NCI-H345 treated with DMSO at 0.1 percent for 48 hours (cell line): ENCODE measurements around the gene ARIH1.

ENCODE experiments used
- DNase-seq: peaks from one replicate; lab custom pipeline; 2025; ENCODE audit not compliant: unreplicated experiment; lab: John Stamatoyannopoulos, UW

The ARIH1 gene

GRCh38 chr15:72486144-72486543 is 12.0 kb downstream of the ARIH1 start:
- DNase-seq: no peak

GRCh38 chr15:72487070-72487797 is 13.1 kb downstream of the ARIH1 start:
- no peak for DNase-seq

DNA sequence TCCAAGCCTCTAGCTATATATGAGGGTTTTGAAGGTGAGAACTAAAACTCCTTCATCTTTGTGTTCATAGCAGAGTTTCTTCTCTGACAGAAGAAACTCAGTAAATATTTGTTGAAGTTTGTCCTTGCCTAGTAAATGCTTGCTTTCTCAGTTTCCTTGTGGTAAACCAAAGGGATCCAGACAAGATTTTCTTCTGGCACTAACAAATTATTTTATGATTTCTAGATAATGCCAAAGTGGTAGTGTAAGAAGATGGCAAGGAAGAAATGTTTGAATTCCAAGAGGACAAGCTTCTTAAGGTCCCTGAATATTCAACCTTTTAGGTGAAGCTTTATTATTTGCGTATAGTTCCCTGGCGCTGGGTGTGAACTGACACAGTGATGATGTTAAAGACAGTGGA is 14.4 kb downstream of the ARIH1 start:
- DNase-seq: no peak

DNA sequence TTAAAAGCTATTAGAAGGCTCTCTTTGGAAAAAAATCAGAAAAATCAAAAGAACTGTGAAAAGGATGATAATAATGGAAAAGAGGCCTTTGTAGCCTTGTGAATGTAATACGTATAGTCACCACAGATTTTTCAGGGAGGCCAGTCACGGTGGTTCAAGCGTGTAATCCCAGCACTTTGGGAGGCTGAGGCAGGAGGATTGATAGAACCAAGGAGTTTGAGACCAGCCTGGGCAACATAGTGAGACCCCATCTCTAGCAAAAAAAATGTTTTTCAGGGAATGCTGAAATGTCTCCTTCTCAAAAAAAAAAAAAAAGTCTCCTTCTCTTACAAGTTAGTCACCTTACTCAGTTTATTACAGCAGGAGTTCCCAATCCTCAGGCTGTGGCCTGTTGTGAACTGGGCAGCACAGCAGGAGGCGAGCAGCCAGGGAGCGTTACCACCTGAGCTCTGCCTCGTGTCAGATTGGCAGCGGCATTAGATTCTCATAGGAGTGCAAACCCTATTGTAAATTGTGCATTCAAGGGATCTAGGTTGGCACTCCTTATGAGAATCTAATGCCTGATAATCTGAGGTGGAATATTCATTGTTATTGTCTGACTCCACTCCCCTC is 15.9 kb downstream of the ARIH1 start:
- DNase-seq: no peak

DNA sequence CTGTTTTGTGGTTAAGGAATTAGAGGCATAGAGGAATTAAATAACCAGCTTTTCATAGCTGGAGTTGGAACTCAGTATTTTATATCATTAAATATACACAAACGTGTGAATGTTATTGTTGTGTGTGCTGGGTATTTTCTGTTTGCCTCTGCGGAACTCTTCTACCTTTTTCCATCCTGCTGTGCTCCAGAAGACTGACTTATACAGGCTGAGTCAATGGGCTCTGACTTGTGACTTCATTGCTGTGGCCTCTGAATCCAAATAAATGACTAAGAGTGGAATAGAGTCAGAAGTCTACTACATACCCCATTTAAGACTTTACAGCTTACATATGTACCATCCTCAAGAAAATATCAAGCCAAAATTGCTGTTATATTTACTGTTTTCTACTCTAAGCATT is 17.6 kb downstream of the ARIH1 start:
- no peak for DNase-seq

- no peak for DNase-seq
These were observed 18.6 kb downstream of the ARIH1 start for GRCh38 chr15:72492733-72493132.

GRCh38 chr15:72493220-72493619 is 19.1 kb downstream of the ARIH1 start:
- DNase-seq: no peak

DNA sequence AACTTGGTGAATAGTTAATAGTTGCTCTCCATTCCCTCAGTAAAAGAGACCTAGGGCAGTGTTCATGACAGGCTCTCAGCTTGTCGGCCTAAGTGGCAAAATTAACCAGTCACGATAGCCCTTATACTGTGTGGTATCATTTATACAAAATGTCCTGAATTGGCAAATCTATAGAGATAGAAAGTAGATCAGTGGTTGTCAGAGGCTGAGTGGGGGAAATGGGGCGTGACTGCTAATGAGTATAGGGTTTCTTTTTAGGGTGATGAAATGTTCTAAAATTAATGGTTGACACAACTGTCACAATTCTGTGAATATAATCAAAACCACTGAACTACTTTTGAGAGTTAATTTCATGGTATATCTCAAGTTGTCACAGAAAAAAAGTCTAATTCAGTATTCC is 20.9 kb downstream of the ARIH1 start:
- no peak for DNase-seq

- no peak for DNase-seq
These were observed 22.7 kb downstream of the ARIH1 start for GRCh38 chr15:72496783-72497182.

DNA sequence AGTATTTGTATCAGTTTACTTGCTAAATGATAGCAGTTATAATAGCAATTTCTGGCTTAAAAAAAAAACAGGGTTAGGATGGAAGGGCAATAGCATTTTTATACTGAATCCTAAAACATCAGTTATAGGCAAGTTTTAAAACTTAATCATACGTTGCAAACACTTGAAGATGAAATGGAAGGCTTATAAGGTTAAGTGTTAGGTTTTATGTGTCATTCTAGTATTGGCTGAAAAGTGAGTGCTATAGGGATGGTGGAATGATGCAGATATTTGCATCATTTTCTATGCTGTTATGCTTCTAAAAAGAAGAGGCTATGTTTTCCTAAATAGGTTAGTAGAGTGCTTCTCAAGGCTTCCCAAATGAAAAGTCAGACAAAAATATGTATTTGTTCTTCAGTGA is 23.3 kb downstream of the ARIH1 start:
- DNase-seq: no peak

DNA sequence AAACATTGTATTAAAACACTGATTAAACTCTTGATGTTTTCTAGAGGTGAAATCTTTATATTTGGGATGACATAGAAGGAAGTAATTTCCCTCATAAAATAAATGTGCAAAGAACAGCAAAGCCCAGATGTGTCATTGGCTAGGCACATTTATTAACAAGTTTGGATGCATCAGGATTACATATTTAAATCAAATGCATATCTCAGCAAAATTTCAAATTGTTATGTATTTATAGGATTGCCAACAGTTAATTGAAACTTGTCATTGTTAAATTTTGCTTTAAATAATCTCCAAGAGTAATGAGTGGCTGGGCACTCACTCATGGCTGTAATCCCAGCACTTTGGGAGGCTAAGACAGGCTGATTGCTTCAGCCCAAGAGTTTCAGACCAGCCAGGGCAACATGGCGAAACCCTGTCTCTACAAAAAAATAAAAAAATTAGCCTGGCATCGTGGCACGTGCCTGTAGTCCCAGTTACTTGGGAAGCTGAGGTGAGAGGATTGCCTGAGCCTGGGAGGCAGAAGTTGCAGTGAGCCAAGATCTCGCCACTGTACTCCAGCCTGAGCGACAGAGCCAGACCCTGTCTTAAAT is 28.2 kb downstream of the ARIH1 start:
- DNase-seq: no peak

- no peak for DNase-seq
These were observed 29.0 kb downstream of the ARIH1 start for GRCh38 chr15:72503147-72503546.

DNA sequence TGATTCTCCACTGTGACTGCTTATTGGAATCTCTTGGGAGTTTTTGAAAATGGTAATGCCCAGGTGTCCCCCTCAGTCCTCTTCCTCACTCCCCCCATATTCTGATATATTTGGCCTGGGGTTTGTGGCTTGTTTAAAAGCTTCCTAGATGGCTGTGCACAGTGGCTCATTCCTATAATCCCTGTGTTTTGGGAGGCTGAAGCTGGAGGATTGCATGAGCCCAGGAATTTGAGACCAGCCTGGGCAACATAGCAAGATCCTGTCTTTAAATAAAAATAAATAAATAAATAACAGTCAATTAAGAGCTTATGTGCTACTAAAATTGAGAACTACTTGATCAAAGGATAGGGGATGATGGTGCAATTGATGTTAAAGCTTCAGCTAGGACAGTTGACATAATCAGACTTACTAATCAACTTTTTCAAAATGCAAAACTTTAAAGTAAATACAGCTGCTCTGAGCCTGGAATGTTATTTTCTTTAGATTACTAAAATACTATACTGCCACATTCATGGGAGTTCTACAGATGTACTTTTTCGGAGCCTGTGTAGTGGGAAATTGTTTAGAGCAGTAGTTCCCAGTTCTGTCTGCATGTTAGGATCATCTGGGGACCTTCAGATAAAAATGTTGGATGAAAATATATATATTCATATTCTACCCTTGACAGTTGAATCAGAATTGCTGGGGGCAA is 33.4 kb downstream of the ARIH1 start:
- DNase-seq: no peak

- no peak for DNase-seq
These were observed 35.4 kb downstream of the ARIH1 start for GRCh38 chr15:72509484-72509883.

DNA sequence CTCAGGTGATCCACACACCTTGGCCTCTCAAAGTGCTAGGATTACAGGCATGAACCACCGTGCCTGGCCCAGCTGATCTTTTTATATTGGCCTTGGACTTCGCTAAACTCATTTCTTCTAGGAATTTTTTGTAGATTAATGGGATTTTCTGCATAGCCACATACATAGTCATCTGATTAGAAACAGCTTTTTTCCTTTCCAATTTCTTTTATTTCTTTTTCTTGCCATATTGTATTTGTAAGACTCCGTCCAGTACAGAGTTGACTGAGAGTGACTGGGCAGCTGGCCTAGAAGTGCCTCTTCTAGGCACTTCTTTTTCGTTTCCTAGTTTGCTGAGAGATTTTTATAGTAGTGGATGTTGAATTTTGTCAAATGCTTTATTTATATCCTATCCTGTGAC is 37.4 kb downstream of the ARIH1 start:
- no peak for DNase-seq

DNA sequence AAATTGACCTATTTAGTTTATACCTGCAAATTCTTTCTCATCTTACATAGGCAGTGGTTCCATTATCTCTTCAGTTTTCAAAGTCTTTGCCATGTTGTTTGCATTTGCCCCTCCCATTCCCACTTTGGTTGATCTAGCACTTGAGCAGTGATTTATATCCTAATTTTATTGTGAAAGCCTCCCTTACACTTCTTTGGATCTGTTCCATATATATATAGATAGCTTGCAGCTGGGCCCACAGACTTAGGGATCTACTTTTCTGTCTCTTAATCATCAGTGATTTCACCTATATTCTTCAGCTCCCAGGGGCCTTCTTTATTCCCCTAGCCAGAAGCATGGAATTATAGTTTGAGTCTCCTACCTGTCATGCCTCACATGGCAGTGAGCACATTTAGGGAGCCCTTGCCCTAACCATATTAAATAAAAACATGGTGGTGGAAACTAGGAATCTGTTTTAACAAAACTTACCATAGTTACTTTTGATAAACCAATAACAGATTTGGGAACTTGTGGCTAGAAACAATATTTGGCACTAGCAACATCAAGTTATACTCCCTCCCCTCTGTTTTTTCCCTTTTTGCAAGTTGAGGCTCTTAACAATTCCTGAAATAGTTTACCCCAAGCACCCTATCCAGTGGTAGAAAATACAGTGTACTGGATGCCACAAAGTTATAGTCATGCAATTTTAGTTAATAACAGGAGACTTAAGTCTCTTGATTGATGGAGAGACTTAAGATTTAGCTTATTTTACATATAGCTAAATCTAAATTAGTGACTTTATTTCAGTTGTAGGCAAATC is 41.7 kb downstream of the ARIH1 start:
- no peak for DNase-seq

GRCh38 chr15:72516777-72517176 is 42.6 kb downstream of the ARIH1 start:
- no peak for DNase-seq

GRCh38 chr15:72521682-72522081 is 47.6 kb downstream of the ARIH1 start:
- no peak for DNase-seq

DNA sequence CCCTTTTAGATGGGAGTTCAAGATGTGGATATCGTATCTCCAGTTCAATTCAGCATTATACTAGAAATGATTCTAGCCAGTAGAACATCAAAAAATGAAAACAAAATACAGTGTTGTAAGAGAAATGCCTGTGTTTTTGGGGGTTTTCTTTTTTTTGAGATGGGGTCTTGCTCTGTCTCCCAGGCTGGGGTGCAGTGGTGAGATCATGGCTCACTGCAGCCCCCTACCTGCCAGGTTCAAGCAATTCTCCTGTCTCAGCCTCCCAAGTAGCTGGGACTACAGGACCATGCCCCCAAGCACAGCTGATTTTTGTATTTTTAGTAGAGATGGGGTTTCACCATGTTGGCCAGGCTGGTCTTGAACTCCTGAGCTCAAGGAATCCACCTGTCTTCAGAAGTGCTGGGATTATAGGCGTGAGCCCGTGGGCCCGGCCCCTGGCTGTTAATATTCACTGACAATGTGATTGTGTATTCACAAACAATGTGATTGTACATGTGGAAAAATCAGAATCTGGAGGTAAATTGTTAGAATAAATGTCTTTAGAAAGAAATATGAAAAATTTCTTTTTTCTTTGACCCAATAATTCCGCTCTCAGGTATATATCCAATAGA is 59.0 kb downstream of the ARIH1 start:
- DNase-seq: no peak

DNA sequence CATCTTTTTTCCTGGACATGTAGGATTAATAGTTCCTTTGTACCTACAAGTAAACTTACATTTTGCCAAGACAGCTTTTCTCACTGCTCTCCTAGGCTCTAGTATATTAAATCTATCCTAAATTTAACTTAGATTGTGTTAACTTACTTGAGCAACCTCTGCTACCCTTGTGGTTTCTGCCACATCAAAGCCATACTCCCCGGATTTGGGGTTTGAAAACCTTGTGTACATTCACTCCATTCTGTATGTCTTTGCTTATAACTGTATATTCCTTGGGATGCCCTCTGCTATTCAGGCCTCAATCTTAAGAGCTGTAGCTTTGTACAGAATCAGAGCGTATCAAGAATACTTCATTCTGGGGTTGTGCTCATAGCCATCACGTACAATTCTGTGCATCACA is 60.4 kb downstream of the ARIH1 start:
- DNase-seq: no peak

- no peak for DNase-seq
These were observed 61.8 kb downstream of the ARIH1 start for GRCh38 chr15:72535911-72536310.
